Measurements from ENCODE around the gene SH3RF2.

Gene SH3RF2

GRCh38 chr5:146016764-146017484 lies 80.5 kb downstream of the SH3RF2 start:
- no peaks in the 10 kb centered on the region for H3K36me3 ChIP-seq (ENCODE audit: insufficient read depth, low read depth, low read length)
- H3K27ac ChIP-seq (ENCODE audit: low read length) = no peak overlapping the region
- no peaks in the 10 kb centered on the region for H3K27me3 ChIP-seq (ENCODE audit: insufficient read depth, low read length)
- H3K4me1 ChIP-seq (ENCODE audit: insufficient read depth, low read length) = no peaks in the 10 kb centered on the region
- H3K4me3 ChIP-seq (ENCODE audit: low read length) = no peak overlapping the region
- no peak overlapping the region for H3K9ac ChIP-seq (ENCODE audit: low read depth, low read length)
- H3K9me3 ChIP-seq (ENCODE audit: insufficient read depth, low read depth, low read length) = no peaks in the 10 kb centered on the region

GRCh38 chr5:146018514-146019375 lies 82.4 kb downstream of the SH3RF2 start:
- no peak overlapping the region for H3K9ac ChIP-seq (ENCODE audit: low read depth, low read length)
- no peaks in the 10 kb centered on the region for H3K36me3 ChIP-seq (ENCODE audit: insufficient read depth, low read depth, low read length)
- no peaks in the 10 kb centered on the region for H3K27me3 ChIP-seq (ENCODE audit: insufficient read depth, low read length)
- H3K9me3 ChIP-seq (ENCODE audit: insufficient read depth, low read depth, low read length) = no peaks in the 10 kb centered on the region
- no peak overlapping the region for H3K4me3 ChIP-seq (ENCODE audit: low read length)
- H3K4me1 ChIP-seq (ENCODE audit: insufficient read depth, low read length) = no peaks in the 10 kb centered on the region
- H3K27ac ChIP-seq (ENCODE audit: low read length) = no peak overlapping the region

DNA sequence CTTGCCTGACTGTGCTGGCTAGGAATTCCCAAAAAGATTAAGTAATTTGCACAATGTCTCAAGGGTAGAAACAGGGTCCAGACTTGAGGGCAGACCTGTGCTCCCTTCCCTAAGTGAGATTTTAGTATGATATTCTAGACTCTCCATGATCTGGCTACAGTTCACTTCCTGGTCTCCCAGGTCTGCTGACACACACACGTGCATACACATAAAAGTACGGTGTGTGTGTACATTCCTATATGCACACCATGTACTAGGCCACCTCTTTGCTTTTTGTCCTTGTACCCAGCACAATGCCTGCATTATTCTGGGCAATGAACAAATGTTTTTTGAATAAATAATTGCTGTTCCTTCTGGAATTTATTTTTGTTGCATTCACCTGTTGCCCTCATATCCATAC lies 83.7 kb downstream of the SH3RF2 start:
- H3K27ac ChIP-seq (ENCODE audit: low read length) = no peak overlapping the region

GRCh38 chr5:146024034-146024433 lies 87.7 kb downstream of the SH3RF2 start:
- Histone ChIP-seq H3K9me3 (ENCODE audit: insufficient read depth, low read depth, low read length) (no peaks in the 10 kb centered on the region), H3K27me3 (ENCODE audit: insufficient read depth, low read length) (no peaks in the 10 kb centered on the region), H3K9ac (ENCODE audit: low read depth, low read length) (no peak overlapping the region), H3K4me3 (ENCODE audit: low read length) (no peak overlapping the region), H3K36me3 (ENCODE audit: insufficient read depth, low read depth, low read length) (no peaks in the 10 kb centered on the region), H3K27ac (ENCODE audit: low read length) (no peak overlapping the region), H3K4me1 (ENCODE audit: insufficient read depth, low read length) (peaks cover 23% of the 10 kb centered on the region)

More for the DNA sequence above, 83.7 kb downstream of the SH3RF2 start:
- Histone ChIP-seq H3K4me1 (ENCODE audit: insufficient read depth, low read length) (peaks cover 4% of the 10 kb centered on the region), H3K9me3 (ENCODE audit: insufficient read depth, low read depth, low read length) (no peaks in the 10 kb centered on the region), H3K4me3 (ENCODE audit: low read length) (no peak overlapping the region), H3K9ac (ENCODE audit: low read depth, low read length) (no peak overlapping the region), H3K36me3 (ENCODE audit: insufficient read depth, low read depth, low read length) (no peaks in the 10 kb centered on the region), H3K27me3 (ENCODE audit: insufficient read depth, low read length) (no peaks in the 10 kb centered on the region)

DNA sequence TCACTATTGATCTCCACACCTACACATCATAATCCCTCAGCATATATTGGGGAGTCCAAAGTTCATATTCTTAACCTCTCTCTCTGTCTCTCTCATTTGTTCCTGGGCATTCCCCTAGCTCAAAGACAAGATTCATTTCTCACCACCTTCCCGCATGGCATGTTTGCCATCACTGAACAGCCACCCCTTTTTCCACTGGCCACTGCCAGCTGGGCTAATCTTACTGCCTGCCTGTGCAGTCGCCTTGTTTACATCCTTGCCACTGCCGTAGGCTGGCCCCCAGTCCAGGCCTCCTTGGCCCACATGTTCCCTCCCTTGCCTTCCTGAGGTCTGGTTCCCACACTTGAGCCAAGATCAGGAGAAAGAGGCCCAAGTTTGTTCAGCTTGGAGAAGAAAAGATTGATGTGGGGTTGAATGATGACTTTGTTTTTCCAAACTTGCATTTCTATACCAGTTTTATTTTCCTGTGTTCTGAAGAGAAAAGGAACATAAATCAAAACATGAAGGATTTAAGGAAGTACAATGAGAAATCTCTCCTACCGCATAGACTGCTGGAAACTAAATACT lies 88.8 kb downstream of the SH3RF2 start:
- Histone ChIP-seq H3K4me1 (ENCODE audit: insufficient read depth, low read length) (peaks cover 23% of the 10 kb centered on the region), H3K27ac (ENCODE audit: low read length) (peak overlapping the region; percentile 4)

GRCh38 chr5:146025681-146026080 lies 89.3 kb downstream of the SH3RF2 start:
- H3K4me3 ChIP-seq (ENCODE audit: low read length) = no peak overlapping the region
- H3K27ac ChIP-seq (ENCODE audit: low read length) = peak overlapping the region; percentile 4
- no peaks in the 10 kb centered on the region for H3K27me3 ChIP-seq (ENCODE audit: insufficient read depth, low read length)
- H3K9ac ChIP-seq (ENCODE audit: low read depth, low read length) = 0 out of 2 replicates have a peak overlapping the region, but pooled peaks have one; percentile 14
- no peaks in the 10 kb centered on the region for H3K9me3 ChIP-seq (ENCODE audit: insufficient read depth, low read depth, low read length)
- H3K36me3 ChIP-seq (ENCODE audit: insufficient read depth, low read depth, low read length) = no peaks in the 10 kb centered on the region
- H3K4me1 ChIP-seq (ENCODE audit: insufficient read depth, low read length) = peaks cover 23% of the 10 kb centered on the region

More for the DNA sequence above, 88.8 kb downstream of the SH3RF2 start:
- H3K4me3 ChIP-seq (ENCODE audit: low read length) = no peak overlapping the region
- H3K9me3 ChIP-seq (ENCODE audit: insufficient read depth, low read depth, low read length) = no peaks in the 10 kb centered on the region
- no peaks in the 10 kb centered on the region for H3K27me3 ChIP-seq (ENCODE audit: insufficient read depth, low read length)
- no peaks in the 10 kb centered on the region for H3K36me3 ChIP-seq (ENCODE audit: insufficient read depth, low read depth, low read length)
- H3K9ac ChIP-seq (ENCODE audit: low read depth, low read length) = peak overlapping the region; percentile 3; the same call in 1 of the 2 replicates

GRCh38 chr5:146026307-146027010 lies 90.1 kb downstream of the SH3RF2 start:
- H3K9me3 ChIP-seq (ENCODE audit: insufficient read depth, low read depth, low read length) = no peaks in the 10 kb centered on the region
- peaks cover 23% of the 10 kb centered on the region for H3K4me1 ChIP-seq (ENCODE audit: insufficient read depth, low read length)
- H3K27ac ChIP-seq (ENCODE audit: low read length) = peak overlapping the region; percentile 45
- peak overlapping the region; percentile 10; the same call in 1 of the 2 replicates for H3K9ac ChIP-seq (ENCODE audit: low read depth, low read length)
- H3K4me3 ChIP-seq (ENCODE audit: low read length) = peak overlapping the region; percentile 29
- no peaks in the 10 kb centered on the region for H3K36me3 ChIP-seq (ENCODE audit: insufficient read depth, low read depth, low read length)
- H3K27me3 ChIP-seq (ENCODE audit: insufficient read depth, low read length) = no peaks in the 10 kb centered on the region

DNA sequence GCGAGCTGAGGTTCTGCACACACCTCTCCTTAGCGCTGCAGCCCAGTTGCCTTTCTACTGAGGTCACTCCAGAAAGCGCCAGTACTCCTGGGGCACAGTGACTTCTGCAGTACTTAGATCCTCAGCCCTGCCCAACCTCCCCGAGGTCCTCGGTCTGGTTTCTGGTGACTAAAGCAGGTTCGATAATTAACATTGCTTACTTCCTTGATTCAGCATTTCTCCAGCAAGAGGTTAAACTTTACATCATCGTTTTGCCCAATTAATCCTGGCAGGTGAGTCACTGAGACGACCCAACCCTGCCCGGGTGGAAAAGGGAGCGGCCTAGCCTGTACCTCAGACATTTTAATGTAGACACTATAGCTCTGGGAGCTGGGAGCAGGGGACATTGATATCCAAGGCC lies 91.4 kb downstream of the SH3RF2 start:
- no peak overlapping the region for H3K9ac ChIP-seq (ENCODE audit: low read depth, low read length)
- peaks cover 23% of the 10 kb centered on the region for H3K4me1 ChIP-seq (ENCODE audit: insufficient read depth, low read length)
- no peak overlapping the region for H3K4me3 ChIP-seq (ENCODE audit: low read length)
- no peaks in the 10 kb centered on the region for H3K9me3 ChIP-seq (ENCODE audit: insufficient read depth, low read depth, low read length)
- no peaks in the 10 kb centered on the region for H3K36me3 ChIP-seq (ENCODE audit: insufficient read depth, low read depth, low read length)
- H3K27me3 ChIP-seq (ENCODE audit: insufficient read depth, low read length) = no peaks in the 10 kb centered on the region
- no peak overlapping the region for H3K27ac ChIP-seq (ENCODE audit: low read length)

DNA sequence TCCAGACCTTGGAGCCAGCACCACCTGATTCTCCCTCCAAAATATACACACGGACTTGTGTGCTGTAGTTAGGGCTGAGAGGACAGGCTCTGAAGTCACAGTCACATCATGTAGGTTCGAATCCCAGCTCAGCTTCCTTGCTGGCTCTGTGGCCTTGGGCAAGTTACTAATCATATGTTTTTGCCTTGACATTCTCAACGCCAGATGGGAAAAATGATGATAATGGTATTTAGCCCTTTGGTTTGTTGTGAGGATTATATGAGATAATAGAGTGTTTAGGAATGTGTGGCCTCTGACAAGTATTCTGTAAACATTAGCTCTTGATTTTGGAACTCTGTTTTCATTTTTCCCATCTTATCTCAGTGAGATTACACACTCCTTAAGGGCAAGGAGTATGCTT lies 96.5 kb downstream of the SH3RF2 start:
- Histone ChIP-seq H3K27ac (ENCODE audit: low read length) (no peak overlapping the region), H3K27me3 (ENCODE audit: insufficient read depth, low read length) (no peaks in the 10 kb centered on the region), H3K36me3 (ENCODE audit: insufficient read depth, low read depth, low read length) (no peaks in the 10 kb centered on the region), H3K9me3 (ENCODE audit: insufficient read depth, low read depth, low read length) (no peaks in the 10 kb centered on the region), H3K4me1 (ENCODE audit: insufficient read depth, low read length) (no peaks in the 10 kb centered on the region), H3K4me3 (ENCODE audit: low read length) (no peak overlapping the region), H3K9ac (ENCODE audit: low read depth, low read length) (no peak overlapping the region)

GRCh38 chr5:146034127-146034526 lies 97.7 kb downstream of the SH3RF2 start:
- Histone ChIP-seq H3K9ac (ENCODE audit: low read depth, low read length) (no peak overlapping the region), H3K4me3 (ENCODE audit: low read length) (no peak overlapping the region), H3K27ac (ENCODE audit: low read length) (no peak overlapping the region), H3K27me3 (ENCODE audit: insufficient read depth, low read length) (no peaks in the 10 kb centered on the region), H3K9me3 (ENCODE audit: insufficient read depth, low read depth, low read length) (no peaks in the 10 kb centered on the region), H3K36me3 (ENCODE audit: insufficient read depth, low read depth, low read length) (no peaks in the 10 kb centered on the region), H3K4me1 (ENCODE audit: insufficient read depth, low read length) (no peaks in the 10 kb centered on the region)

GRCh38 chr5:146034605-146035004 lies 98.2 kb downstream of the SH3RF2 start:
- Histone ChIP-seq H3K27ac (ENCODE audit: low read length) (no peak overlapping the region), H3K4me3 (ENCODE audit: low read length) (no peak overlapping the region), H3K27me3 (ENCODE audit: insufficient read depth, low read length) (no peaks in the 10 kb centered on the region), H3K4me1 (ENCODE audit: insufficient read depth, low read length) (no peaks in the 10 kb centered on the region), H3K36me3 (ENCODE audit: insufficient read depth, low read depth, low read length) (no peaks in the 10 kb centered on the region), H3K9ac (ENCODE audit: low read depth, low read length) (no peak overlapping the region), H3K9me3 (ENCODE audit: insufficient read depth, low read depth, low read length) (no peaks in the 10 kb centered on the region)

Data from iPS-20b (cell line).